Dendritic cell treated with granulocyte-macrophage colony-stimulating factor and Interleukin-4, amounts not matched to agents 40 ng/mL and 50 ng/mL, for 4 days (primary cell): ENCODE measurements around the gene OR9I1.

Source experiments
- H3K27ac Mint-ChIP-seq: one replicate; pipeline ENCODE4 v1.8.0; 2022; ENCODE audit warnings: mild to moderate bottlenecking, mixed read lengths
- H3K27me3 Mint-ChIP-seq: one replicate; pipeline ENCODE4 v1.8.0; 2022; ENCODE audit warnings: mild to moderate bottlenecking, mixed read lengths
- H3K36me3 Mint-ChIP-seq: one replicate; pipeline ENCODE4 v1.8.0; 2022; ENCODE audit warnings: low read depth, mixed read lengths
- H3K4me1 Mint-ChIP-seq: one replicate; pipeline ENCODE4 v1.8.0; 2022; ENCODE audit warnings: low read depth, mixed read lengths
- H3K4me3 Mint-ChIP-seq: one replicate; pipeline ENCODE4 v1.8.0; 2022; ENCODE audit warnings: mild to moderate bottlenecking, moderate library complexity, mixed read lengths
- H3K9me3 Mint-ChIP-seq: one replicate; pipeline ENCODE4 v1.8.0; 2022; ENCODE audit warnings: mixed read lengths
- intact Hi-C: fragments of 100-400 bp; cut with micrococcal nuclease; formaldehyde crosslinking; loops from one replicate; pipeline ENCODE4 v1.15.0; 2022

The OR9I1 gene

DNA sequence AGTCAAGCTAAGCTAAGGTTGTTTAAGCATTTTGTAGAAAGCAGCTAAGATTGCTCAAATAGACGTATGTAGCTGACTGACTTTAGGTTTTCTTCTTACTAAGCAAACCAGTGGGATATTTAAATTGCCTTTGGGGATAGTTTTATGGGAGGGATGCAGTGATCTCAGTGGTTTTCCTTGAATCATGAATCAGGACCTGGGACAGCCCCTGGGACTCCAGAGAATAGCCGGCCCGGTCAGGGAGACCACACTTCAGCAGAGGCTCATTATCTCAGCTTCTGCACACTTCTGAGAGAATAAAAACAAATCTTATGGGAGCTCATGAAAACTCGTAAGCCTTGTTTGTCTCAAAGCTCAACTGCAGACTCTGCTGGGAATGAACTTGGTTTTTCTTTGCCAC lies at the start of gene OR9I1:
Gene OR9I1 (minus strand): TSS at position 62 of the 400 bp plus-strand sequence. CDS start 6,086 bp downstream, outside the sequence.
- Mint-ChIP-seq H3K4me3 (no peak within 1 kb of the TSS), H3K36me3 (no peaks in the 10 kb centered on the region), H3K4me1 (no peaks in the 10 kb centered on the region), H3K27ac (no peak within 1 kb of the TSS), H3K27me3 (no peaks in the 10 kb centered on the region), H3K9me3 (no peaks in the 10 kb centered on the region)
- intact Hi-C loops = no loop called here

GRCh38 chr11:58165504-58166106 lies 40.3 kb upstream of the OR9I1 start:
- Mint-ChIP-seq H3K9me3 (no peaks in the 10 kb centered on the region), H3K36me3 (no peaks in the 10 kb centered on the region)

DNA sequence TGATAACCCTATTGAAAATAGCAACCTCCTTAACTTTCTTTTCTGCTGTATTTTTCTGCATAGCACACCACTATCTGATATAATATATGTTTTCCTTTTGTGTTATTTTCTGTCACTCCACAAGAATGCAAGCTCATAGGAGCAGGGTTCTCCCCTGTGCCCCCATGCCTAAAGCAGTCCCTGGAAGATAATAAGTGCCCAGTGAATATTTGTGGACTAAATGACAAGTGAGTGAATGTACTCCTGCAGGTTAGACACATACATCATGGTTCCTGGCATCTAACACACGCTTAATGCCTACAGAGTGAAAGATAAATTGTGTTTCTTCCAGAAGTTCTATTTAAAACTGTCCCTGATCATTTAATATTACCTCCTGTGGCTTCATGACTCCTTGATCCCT lies 39.7 kb upstream of the OR9I1 start:
- no peak overlapping the region for H3K4me3 Mint-ChIP-seq
- H3K4me1 Mint-ChIP-seq = no peaks in the 10 kb centered on the region
- H3K27ac Mint-ChIP-seq = no peak overlapping the region
- no peaks in the 10 kb centered on the region for H3K9me3 Mint-ChIP-seq
- no peaks in the 10 kb centered on the region for H3K27me3 Mint-ChIP-seq
- H3K36me3 Mint-ChIP-seq = no peaks in the 10 kb centered on the region
- intact Hi-C loops = no loop called here

More at GRCh38 chr11:58165504-58166106, 40.3 kb upstream of the OR9I1 start:
- Mint-ChIP-seq H3K27me3 (no peaks in the 10 kb centered on the region), H3K4me3 (no peak overlapping the region), H3K27ac (no peak overlapping the region), H3K4me1 (no peaks in the 10 kb centered on the region)
- intact Hi-C loops = no loop called here

GRCh38 chr11:58164389-58164788 lies 39.1 kb upstream of the OR9I1 start:
- H3K9me3 Mint-ChIP-seq = no peaks in the 10 kb centered on the region
- intact Hi-C loops = no loop called here
- no peak overlapping the region for H3K4me3 Mint-ChIP-seq
- no peak overlapping the region for H3K27ac Mint-ChIP-seq
- no peaks in the 10 kb centered on the region for H3K4me1 Mint-ChIP-seq
- no peaks in the 10 kb centered on the region for H3K27me3 Mint-ChIP-seq
- H3K36me3 Mint-ChIP-seq = no peaks in the 10 kb centered on the region

DNA sequence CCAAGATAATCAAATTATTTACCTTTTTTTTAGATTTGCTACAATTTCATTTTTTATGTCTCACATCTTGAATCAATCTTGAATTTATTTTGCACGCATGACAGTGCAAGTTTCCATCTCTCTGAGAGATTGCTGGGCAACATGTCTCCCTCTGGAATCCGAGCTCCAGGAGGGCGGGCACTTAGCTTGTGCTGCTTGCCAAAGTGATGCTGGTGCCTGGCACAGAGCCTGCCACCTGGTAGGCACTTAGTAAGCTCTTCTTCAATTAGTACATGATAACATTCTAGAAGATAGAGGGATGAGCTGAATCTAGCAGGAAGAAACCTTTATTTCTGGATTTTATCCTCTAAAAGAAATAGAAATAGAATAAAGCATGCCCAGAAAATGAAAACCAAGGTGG lies 27.5 kb upstream of the OR9I1 start:
- intact Hi-C loops = no loop called here
- H3K9me3 Mint-ChIP-seq = peaks cover 9% of the 10 kb centered on the region
- H3K36me3 Mint-ChIP-seq = no peaks in the 10 kb centered on the region
- no peak overlapping the region for H3K27ac Mint-ChIP-seq
- peaks cover 7% of the 10 kb centered on the region for H3K4me1 Mint-ChIP-seq
- peaks cover 2% of the 10 kb centered on the region for H3K27me3 Mint-ChIP-seq
- H3K4me3 Mint-ChIP-seq = no peak overlapping the region

DNA sequence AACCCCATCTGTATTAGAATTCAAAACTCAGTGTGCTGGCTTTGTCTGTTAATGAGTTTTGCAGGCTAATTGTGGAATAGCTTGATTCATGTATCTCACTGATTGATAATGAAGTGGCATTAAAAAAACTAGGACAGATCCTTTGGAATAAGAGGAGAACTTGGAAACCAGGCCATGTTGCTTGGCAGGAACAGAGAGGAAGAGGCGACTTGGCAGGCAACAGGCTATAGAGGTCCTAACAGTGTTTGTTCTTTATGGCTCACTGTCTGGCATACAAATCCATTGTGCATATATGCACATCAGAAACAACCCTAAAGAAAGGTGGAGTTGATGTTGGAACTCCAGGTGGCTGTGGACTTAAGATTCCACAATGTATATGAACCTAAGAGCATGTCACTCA lies 17.4 kb upstream of the OR9I1 start:
- Mint-ChIP-seq H3K9me3 (no peaks in the 10 kb centered on the region), H3K27me3 (no peaks in the 10 kb centered on the region), H3K27ac (no peak overlapping the region), H3K4me1 (no peaks in the 10 kb centered on the region), H3K4me3 (no peak overlapping the region), H3K36me3 (no peaks in the 10 kb centered on the region)
- intact Hi-C loops = no loop called here

DNA sequence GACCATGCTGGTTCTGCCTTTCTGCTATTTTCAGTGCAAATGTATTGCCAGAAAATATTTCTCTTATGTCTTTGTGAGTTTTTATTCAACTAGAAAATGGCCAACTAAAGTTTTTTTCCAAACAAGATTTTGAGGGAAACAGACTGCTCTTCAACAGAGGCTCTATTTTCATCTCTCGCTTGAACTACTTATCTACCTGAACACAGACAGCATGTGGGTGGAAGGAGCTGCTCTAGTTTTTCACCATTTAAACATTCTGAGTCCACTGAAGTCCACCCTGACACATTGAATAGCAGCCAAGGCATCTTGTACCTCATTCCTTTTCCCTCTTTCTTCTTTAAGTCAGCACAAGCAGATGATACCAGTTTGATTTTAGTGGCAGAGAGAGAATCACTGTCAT lies 9.8 kb upstream of the OR9I1 start:
- H3K27ac Mint-ChIP-seq = no peak overlapping the region
- H3K36me3 Mint-ChIP-seq = no peaks in the 10 kb centered on the region
- H3K4me1 Mint-ChIP-seq = no peaks in the 10 kb centered on the region
- intact Hi-C loops = no loop called here
- no peak overlapping the region for H3K4me3 Mint-ChIP-seq
- no peaks in the 10 kb centered on the region for H3K9me3 Mint-ChIP-seq
- H3K27me3 Mint-ChIP-seq = no peaks in the 10 kb centered on the region

- H3K9me3 Mint-ChIP-seq = no peaks in the 10 kb centered on the region
- H3K36me3 Mint-ChIP-seq = no peaks in the 10 kb centered on the region
- intact Hi-C loops = no loop called here
- H3K4me1 Mint-ChIP-seq = no peaks in the 10 kb centered on the region
- H3K4me3 Mint-ChIP-seq = no peak overlapping the region
- H3K27ac Mint-ChIP-seq = no peak overlapping the region
- H3K27me3 Mint-ChIP-seq = no peaks in the 10 kb centered on the region
These were observed 8.8 kb upstream of the OR9I1 start for GRCh38 chr11:58134151-58134550.

DNA sequence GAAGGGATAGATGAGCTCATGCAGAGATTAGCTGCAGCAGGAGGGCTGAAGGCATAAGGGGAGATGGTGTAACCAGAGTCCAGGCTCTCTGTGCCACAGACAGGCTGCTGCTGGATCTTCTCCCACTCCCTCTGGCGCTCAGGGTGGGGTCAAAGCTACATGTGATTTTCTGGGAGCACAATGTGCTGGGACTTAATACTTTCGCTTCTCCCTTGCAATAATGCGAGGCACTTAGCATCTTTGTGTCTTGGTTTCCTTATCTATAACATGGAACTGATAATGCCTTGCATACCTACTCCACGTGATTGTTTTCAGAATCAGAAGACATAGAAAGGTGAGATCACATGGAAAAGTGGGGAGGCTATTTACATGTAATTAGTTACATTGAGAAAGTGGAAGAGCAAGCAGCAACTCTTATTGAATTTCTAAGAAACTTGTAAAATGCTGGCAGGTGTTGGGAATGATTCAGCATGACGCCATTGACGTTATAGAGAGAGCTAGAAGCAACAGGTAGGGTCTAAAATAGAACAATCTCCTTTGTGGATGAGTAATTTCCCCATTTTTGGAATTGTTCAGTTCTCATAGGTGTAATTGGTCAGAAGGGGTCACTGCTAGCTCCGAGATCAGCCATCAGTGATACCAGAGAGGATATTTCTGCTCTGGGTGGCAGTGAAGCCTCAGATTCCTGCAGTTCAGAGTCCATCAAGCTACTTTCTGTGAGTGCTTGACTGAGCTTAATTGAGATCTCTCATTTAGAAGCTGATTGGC lies 8.2 kb upstream of the OR9I1 start:
- Mint-ChIP-seq H3K27ac (no peak overlapping the region), H3K4me1 (no peaks in the 10 kb centered on the region), H3K36me3 (no peaks in the 10 kb centered on the region), H3K27me3 (no peaks in the 10 kb centered on the region), H3K9me3 (no peaks in the 10 kb centered on the region), H3K4me3 (no peak overlapping the region)
- intact Hi-C loops = no loop called here

DNA sequence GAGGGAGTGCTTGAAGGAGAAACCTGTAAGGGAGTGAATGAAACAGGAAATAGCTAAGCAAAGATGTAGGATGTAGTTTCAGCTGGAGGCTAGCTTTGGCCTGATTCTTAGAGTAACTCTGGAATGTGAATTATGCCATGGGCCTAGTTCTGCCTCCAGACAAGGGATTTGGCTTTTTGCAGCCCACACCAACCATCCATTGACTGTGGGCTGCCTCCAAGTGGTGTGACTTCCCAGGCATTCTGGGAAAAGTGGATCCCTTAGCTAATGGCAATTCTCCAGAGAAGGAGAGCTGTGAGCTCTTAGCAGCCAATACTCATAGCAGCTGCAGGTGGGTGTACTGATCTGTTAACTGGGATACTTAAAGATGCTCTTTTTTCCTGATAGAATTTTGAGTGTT lies 2.0 kb upstream of the OR9I1 start:
- intact Hi-C loops = no loop called here
- H3K4me3 Mint-ChIP-seq = no peak overlapping the region
- H3K27ac Mint-ChIP-seq = no peak overlapping the region
- H3K27me3 Mint-ChIP-seq = no peaks in the 10 kb centered on the region
- no peaks in the 10 kb centered on the region for H3K36me3 Mint-ChIP-seq
- H3K9me3 Mint-ChIP-seq = no peaks in the 10 kb centered on the region
- H3K4me1 Mint-ChIP-seq = no peaks in the 10 kb centered on the region

DNA sequence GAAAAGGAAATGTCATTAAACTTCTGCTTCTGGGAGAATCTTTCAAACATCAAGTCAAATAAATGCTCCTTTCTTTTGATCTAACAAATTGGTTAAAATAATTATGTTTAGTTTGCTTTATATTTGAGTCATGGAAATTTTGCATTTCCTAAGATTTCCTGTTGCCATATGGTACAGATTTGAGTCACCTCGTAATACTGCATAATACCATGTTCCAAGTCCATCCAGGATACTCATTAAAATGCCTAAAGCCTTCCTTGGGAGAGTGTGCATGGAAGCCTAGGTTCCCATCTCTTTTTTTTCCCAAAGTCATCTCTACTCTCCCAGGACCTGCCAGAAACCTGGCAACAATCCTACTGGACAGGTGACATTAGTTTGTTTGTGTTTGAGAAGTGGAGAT lies 4.2 kb downstream of the OR9I1 start:
- H3K4me1 Mint-ChIP-seq = no peaks in the 10 kb centered on the region
- H3K27ac Mint-ChIP-seq = no peak overlapping the region
- no peaks in the 10 kb centered on the region for H3K36me3 Mint-ChIP-seq
- H3K9me3 Mint-ChIP-seq = no peaks in the 10 kb centered on the region
- no peak overlapping the region for H3K4me3 Mint-ChIP-seq
- H3K27me3 Mint-ChIP-seq = no peaks in the 10 kb centered on the region
- intact Hi-C loops = no loop called here

DNA sequence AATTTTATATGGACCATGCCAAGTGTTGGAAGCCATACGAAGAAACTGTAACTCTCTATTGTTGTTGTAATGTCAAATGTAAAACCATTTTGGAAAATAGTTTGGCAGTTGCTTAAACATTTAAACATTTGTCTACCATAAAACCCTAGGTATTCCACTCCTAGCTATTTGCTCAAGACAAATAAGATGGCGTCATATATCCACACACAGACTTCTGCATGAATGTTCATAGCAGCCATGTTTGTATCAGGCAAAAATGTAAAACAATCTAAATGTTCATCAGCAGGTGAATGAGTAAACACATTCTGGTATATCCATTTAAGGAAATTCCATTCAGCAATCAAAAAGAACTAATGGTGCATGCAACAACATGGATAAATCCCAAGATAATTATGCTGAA lies 27.9 kb downstream of the OR9I1 start:
- Mint-ChIP-seq H3K9me3 (peaks cover 7% of the 10 kb centered on the region), H3K27ac (no peak overlapping the region), H3K4me3 (no peak overlapping the region), H3K36me3 (no peaks in the 10 kb centered on the region), H3K4me1 (no peaks in the 10 kb centered on the region), H3K27me3 (no peaks in the 10 kb centered on the region)
- intact Hi-C loops = no loop called here

GRCh38 chr11:58086528-58086927 lies 38.8 kb downstream of the OR9I1 start:
- Mint-ChIP-seq H3K27ac (no peak overlapping the region), H3K27me3 (no peaks in the 10 kb centered on the region), H3K4me1 (no peaks in the 10 kb centered on the region), H3K4me3 (no peak overlapping the region), H3K36me3 (no peaks in the 10 kb centered on the region), H3K9me3 (peaks cover 10% of the 10 kb centered on the region)
- intact Hi-C loops = no loop called here

DNA sequence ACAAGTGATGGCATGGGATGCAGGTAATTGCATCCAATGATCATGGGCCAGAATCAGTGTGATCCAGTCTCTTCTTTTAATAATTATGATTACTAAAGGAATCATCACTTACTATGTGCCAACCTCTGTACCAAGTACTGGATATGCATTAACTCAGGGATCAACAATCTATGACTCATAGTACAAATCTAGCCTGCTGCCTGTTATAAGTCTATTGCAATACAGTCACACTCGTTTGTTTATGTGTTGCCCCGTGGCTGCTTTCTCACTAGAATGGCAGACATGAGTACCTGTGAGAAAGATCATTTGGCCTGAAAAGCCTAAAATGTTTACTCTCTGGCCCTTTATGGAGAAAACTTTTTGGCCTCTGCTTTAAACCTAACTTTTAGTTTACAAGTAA lies 49.5 kb downstream of the OR9I1 start:
- no peak overlapping the region for H3K27ac Mint-ChIP-seq
- H3K27me3 Mint-ChIP-seq = no peaks in the 10 kb centered on the region
- no peak overlapping the region for H3K4me3 Mint-ChIP-seq
- no peaks in the 10 kb centered on the region for H3K4me1 Mint-ChIP-seq
- H3K9me3 Mint-ChIP-seq = no peaks in the 10 kb centered on the region
- H3K36me3 Mint-ChIP-seq = no peaks in the 10 kb centered on the region
- intact Hi-C loops = no loop called here

DNA sequence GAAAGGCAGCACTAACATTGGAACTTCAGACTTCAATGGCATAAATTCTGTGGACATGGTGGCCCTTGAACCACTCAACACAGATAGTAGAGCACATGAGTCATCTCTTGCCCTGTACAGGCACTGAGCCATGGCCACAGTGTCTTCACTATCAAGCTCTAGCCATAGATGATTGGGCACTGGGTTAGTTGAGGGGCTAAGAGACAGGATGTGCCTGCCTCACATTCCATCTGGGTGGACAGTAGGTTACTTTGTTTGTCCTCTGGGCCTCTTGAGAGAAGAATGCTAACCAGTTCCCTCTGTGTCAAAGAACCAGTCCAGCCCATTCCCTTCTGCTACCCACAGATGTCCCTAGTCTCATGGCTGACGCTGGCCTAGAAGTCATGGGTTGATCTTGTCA lies 54.7 kb downstream of the OR9I1 start:
- Mint-ChIP-seq H3K4me3 (no peak overlapping the region), H3K36me3 (no peaks in the 10 kb centered on the region), H3K27me3 (no peaks in the 10 kb centered on the region), H3K4me1 (no peaks in the 10 kb centered on the region), H3K27ac (no peak overlapping the region), H3K9me3 (no peaks in the 10 kb centered on the region)
- intact Hi-C loops = no loop called here
